ENCODE results near the gene SLC6A19.

Gene SLC6A19

DNA sequence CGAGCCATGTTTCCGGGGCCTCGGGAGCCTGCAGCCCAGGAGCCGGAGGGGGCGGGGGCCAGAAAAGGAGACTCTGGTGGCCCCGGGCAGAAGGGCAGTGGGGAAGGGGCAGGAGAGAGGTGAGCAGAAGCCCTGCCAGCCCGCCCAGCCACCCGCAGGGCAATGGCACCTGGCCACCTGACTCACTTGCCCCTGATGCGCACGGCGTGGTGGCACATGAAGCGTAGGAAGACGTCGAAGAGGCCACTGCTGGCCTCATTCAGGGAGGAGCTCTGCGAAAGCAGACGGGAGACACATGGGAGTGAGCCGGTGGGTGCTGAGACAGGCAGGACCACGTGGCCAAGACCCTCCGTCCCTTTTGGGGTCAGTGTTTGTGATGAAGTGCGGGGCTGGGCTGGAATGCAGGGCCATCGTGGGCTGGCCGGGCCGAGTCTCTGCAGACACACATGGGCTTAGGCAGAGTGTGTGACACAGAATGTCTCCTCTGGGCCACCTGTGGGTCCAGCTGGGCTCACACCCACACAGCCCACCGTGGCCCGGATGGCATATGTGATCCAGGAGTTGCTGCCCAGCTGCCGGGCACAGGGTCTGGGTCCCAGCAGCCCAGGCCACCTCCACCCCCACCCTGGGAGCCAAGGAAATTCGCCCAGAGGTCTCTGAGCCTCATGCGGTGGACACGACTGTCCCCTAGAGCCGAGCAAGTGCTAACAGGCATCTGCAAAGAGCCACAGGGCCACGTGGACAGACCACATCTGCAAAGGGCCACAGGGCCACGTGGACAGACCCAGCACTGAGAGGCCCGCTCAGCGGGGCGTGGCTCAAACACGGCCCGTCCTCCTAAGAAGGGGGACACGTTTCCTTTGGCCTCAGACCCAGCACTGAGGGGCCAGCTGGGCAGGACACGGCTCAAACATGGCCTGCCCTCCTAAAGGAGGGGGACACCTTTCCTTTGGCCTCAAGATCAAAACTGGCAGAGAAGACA is 69.8 kb downstream of the SLC6A19 start:
- DNase-seq = no peak

DNA sequence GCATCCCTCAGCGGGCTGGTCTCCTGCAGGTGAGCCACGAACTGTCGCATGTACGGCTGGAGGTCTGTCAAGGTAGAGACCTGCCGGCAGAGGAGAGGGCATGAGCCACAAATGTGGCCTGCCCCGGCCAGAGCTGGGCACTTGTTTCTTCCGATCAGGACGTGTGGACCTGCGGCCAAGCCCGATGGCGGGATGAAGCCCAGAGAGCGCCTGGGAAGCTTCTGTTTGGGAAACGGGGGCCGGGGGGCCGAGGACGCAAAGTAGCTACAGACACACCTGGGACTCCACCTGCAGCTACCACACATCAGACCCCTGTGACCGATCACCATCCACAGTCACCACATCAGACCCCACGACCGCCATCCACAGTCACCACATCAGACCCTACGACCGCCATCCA is 70.8 kb downstream of the SLC6A19 start:
- DNase-seq = no peak

DNA sequence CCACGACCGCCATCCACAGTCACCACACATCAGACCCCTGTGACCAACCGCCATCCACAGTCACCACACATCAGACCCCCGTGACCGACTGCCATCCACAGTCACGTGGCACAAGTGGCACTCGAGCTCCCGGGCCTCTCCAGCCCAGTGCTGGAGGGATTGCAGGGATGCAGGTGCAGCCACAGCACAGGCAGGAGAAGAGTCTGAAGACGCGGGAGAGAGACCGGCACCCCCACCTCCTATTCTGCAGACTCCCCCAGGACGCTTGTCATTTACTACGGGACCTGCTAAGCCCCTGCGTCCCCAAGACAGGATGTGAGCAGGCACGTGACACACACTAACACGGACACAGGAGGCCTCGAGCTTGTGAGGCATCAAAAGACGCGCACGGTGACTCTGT is 72.3 kb downstream of the SLC6A19 start:
- DNase-seq = no peak

DNA sequence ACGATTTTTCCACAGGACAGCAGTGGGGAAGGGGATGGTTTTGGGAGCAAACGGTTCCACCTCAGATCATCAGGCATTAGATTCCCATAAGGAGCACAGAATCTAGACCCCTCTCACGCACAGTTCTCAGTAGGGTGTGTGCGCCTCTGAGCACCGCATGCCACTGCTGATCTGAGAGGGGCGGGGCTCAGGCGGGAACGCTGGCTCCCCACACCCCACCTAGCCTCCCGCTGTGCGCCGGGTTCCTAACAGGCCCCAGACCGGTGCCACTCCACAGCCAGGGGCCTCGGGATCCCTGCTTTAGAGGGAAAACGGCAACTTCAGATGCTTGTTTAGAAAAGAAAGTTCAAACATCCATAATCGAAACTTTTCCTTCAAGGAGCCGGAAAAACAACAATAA is 73.1 kb downstream of the SLC6A19 start:
- DNase-seq = no peak

Measured in effector CD4-positive, alpha-beta T cell (primary cell).